H9 (cell line): ENCODE data around the gene NCOR2. TPM values are rescaled to one million over a fixed set of nuclear protein-coding genes. Genes with fewer than 3 reads are reported as not detected.

Source experiments
- DNase-seq: peaks from one replicate; pipeline ENCODE4 v3.0.0-alpha.2; 2017
- H2AFZ ChIP-seq: one replicate; pipeline ENCODE4 v1.6.1; 2013; ENCODE audit warnings: mild to moderate bottlenecking, low read length, control low read depth, moderate library complexity
- H2AK5ac ChIP-seq: 2 replicates; pipeline ENCODE4 v1.6.1; 2013; ENCODE audit warnings: low read length, control low read depth, mixed read lengths; ENCODE audit not compliant: insufficient read length
- H2BK120ac ChIP-seq: one replicate; pipeline ENCODE4 v1.6.1; 2013; ENCODE audit warnings: low read depth, mild to moderate bottlenecking, low read length, control low read depth, inconsistent platforms; ENCODE audit not compliant: poor library complexity, severe bottlenecking
- H2BK12ac ChIP-seq: 2 replicates; pipeline ENCODE4 v1.6.1; 2013; ENCODE audit warnings: low read length, control low read depth, mixed read lengths, low read depth; ENCODE audit not compliant: insufficient read length
- H2BK15ac ChIP-seq: 2 replicates; pipeline ENCODE4 v1.6.1; 2013; ENCODE audit warnings: low read depth, low read length, control low read depth
- H2BK20ac ChIP-seq: one replicate; pipeline ENCODE4 v1.6.1; 2013; ENCODE audit warnings: low read depth, mild to moderate bottlenecking, low read length, control low read depth, inconsistent platforms; ENCODE audit not compliant: poor library complexity, severe bottlenecking
- H2BK5ac ChIP-seq: 2 replicates; pipeline ENCODE4 v1.6.1; 2013; ENCODE audit warnings: low read length, control low read depth, mixed read lengths; ENCODE audit not compliant: insufficient read length
- H3K14ac ChIP-seq: 2 replicates; pipeline ENCODE4 v1.6.1; 2013; ENCODE audit warnings: low read length, control low read depth; ENCODE audit not compliant: insufficient read depth
- H3K18ac ChIP-seq: 2 replicates; pipeline ENCODE4 v1.6.1; 2013; ENCODE audit warnings: low read depth, mild to moderate bottlenecking, mixed read lengths, low read length, control low read depth; ENCODE audit not compliant: insufficient read length
- H3K23ac ChIP-seq: 2 replicates; pipeline ENCODE4 v1.6.1; 2013; ENCODE audit warnings: low read length, control low read depth, mixed read lengths, low read depth; ENCODE audit not compliant: insufficient read length
- H3K23me2 ChIP-seq: 2 replicates; pipeline ENCODE4 v1.6.1; 2013; ENCODE audit warnings: low read depth, mild to moderate bottlenecking, mixed read lengths, low read length, control low read depth; ENCODE audit not compliant: insufficient read length, poor library complexity, severe bottlenecking
- H3K27ac ChIP-seq: 2 replicates; pipeline ENCODE4 v1.5.1; 2013; ENCODE audit warnings: low read length, control low read depth, mixed read lengths, low read depth; ENCODE audit not compliant: insufficient read length
- H3K27me3 ChIP-seq: 2 replicates; pipeline ENCODE4 v1.6.1; 2013; ENCODE audit warnings: low read length, control low read depth, inconsistent platforms; ENCODE audit not compliant: insufficient read depth
- H3K4ac ChIP-seq: 2 replicates; pipeline ENCODE4 v1.6.1; 2013; ENCODE audit warnings: low read depth, mild to moderate bottlenecking, control low read depth, inconsistent platforms, low read length, moderate library complexity
- H3K4me1 ChIP-seq: 2 replicates; pipeline ENCODE4 v1.6.1; 2013; ENCODE audit warnings: low read length, control low read depth, inconsistent platforms; ENCODE audit not compliant: insufficient read depth
- H3K4me2 ChIP-seq: 2 replicates; pipeline ENCODE4 v1.6.1; 2013; ENCODE audit warnings: low read length, control low read depth, mixed read lengths; ENCODE audit not compliant: insufficient read length, insufficient read depth
- H3K56ac ChIP-seq: 2 replicates; pipeline ENCODE4 v1.6.1; 2013; ENCODE audit warnings: low read depth, mild to moderate bottlenecking, mixed read lengths, low read length, control low read depth; ENCODE audit not compliant: insufficient read length
- H3K79me1 ChIP-seq: 2 replicates; pipeline ENCODE4 v1.6.1; 2013; ENCODE audit warnings: low read depth, mild to moderate bottlenecking, moderate library complexity, low read length, control low read depth, inconsistent platforms; ENCODE audit not compliant: insufficient read depth, poor library complexity, severe bottlenecking
- H3K79me2 ChIP-seq: 2 replicates; pipeline ENCODE4 v1.6.1; 2013; ENCODE audit warnings: low read length, control low read depth, inconsistent platforms; ENCODE audit not compliant: insufficient read depth
- H3K9ac ChIP-seq: 2 replicates; pipeline ENCODE4 v1.6.1; 2013; ENCODE audit warnings: low read length, control low read depth, mixed read lengths; ENCODE audit not compliant: insufficient read length; ENCODE audit errors: extremely low read depth
- H3K9me3 ChIP-seq: one replicate; pipeline ENCODE4 v1.6.1; 2013; ENCODE audit warnings: low read depth, low read length, inconsistent platforms; ENCODE audit not compliant: control insufficient read depth
- H3T11ph ChIP-seq: one replicate; pipeline ENCODE4 v1.6.1; 2013; ENCODE audit warnings: mild to moderate bottlenecking, low read length, control low read depth, inconsistent platforms
- H4K20me1 ChIP-seq: one replicate; pipeline ENCODE4 v1.6.1; 2013; ENCODE audit not compliant: control insufficient read depth, insufficient read length, insufficient read depth
- H4K5ac ChIP-seq: 2 replicates; pipeline ENCODE4 v1.6.1; 2013; ENCODE audit warnings: low read depth, mild to moderate bottlenecking, mixed read lengths, low read length, control low read depth; ENCODE audit not compliant: insufficient read length
- H4K8ac ChIP-seq: replicated peaks from 2 replicates; pipeline ENCODE4 v1.6.1; 2013; ENCODE audit warnings: low read length, control low read depth, mixed read lengths, low read depth; ENCODE audit not compliant: insufficient read length
- H4K91ac ChIP-seq: 2 replicates; pipeline ENCODE4 v1.6.1; 2013; ENCODE audit warnings: low read depth, mild to moderate bottlenecking, moderate library complexity, mixed read lengths, low read length, control low read depth; ENCODE audit not compliant: insufficient read length
- H3K27ac Mint-ChIP-seq, 3 experiments: 2 replicates in 2 of 3; 3 replicates in 1 of 3; pipeline ENCODE4 v1.8.0; 2020 to 2021; ENCODE audit warnings: mixed read lengths in 3 of 3, mild to moderate bottlenecking in 1 of 3, moderate library complexity in 1 of 3
- H3K27me3 Mint-ChIP-seq: 2 replicates; pipeline ENCODE4 v1.8.0; 2021; ENCODE audit warnings: low read depth, mild to moderate bottlenecking, moderate library complexity, mixed read lengths
- H3K36me3 Mint-ChIP-seq, 3 experiments: 2 replicates in 2 of 3; 3 replicates in 1 of 3; pipeline ENCODE4 v1.8.0; 2020 to 2021; ENCODE audit warnings: low read depth in 3 of 3, mixed read lengths in 3 of 3; ENCODE audit not compliant: insufficient read depth in 1 of 3
- H3K4me1 Mint-ChIP-seq, 2 experiments: 2 replicates each; pipeline ENCODE4 v1.8.0; 2020; ENCODE audit warnings: mixed read lengths in 2 of 2
- H3K4me3 Mint-ChIP-seq, 2 experiments: 2 replicates in 1 of 2; 3 replicates in 1 of 2; pipeline ENCODE4 v1.8.0; 2020 to 2021; ENCODE audit warnings: mild to moderate bottlenecking in 2 of 2, mixed read lengths in 2 of 2, moderate library complexity in 1 of 2
- H3K9me3 Mint-ChIP-seq, 2 experiments: 2 replicates in 1 of 2; 3 replicates in 1 of 2; pipeline ENCODE4 v1.8.0; 2020; ENCODE audit warnings: mild to moderate bottlenecking in 2 of 2, mixed read lengths in 2 of 2, moderate library complexity in 1 of 2
- CTCF ChIP-seq: fragments of 200-600 bp; sonication (generic); conservative IDR thresholded peaks from 3 replicates; pipeline ENCODE4 v1.8.0; 2021; ENCODE audit warnings: antibody characterized with exemption, mild to moderate bottlenecking
- WGBS: extraction: QIAGEN DNeasy Blood & Tissue Kit; methylation state at CpG from one replicate; pipeline ENCODE4 v1.1.7; 2013; ENCODE audit warnings: missing lambda C conversion rate, low lambda C conversion rate, mixed read lengths; ENCODE audit not compliant: insufficient read length; ENCODE audit errors: extremely low coverage; 5-methylcytosine and 5-hydroxymethylcytosine counted together
- total RNA-seq: library from RNA; stranded (reverse); gene quantifications from 2 replicates; pipeline ENCODE4 v1.2.1, GENCODE V29; 2021

Gene NCOR2
- total RNA-seq, 1 experiment from 2014 or later = 226 TPM

- no peak overlapping the region for H2AK5ac ChIP-seq
- H3K4me1 Mint-ChIP-seq = peaks cover 54 to 71% of the 10 kb centered on the region in 2 experiments
These were observed 13.5 kb downstream of the NCOR2 start for GRCh38 chr12:124553862-124554428.

More at GRCh38 chr12:124553862-124554428, 13.5 kb downstream of the NCOR2 start:
- peaks cover 6% of the 10 kb centered on the region; the same call in 1 of the 2 replicates for H3K4me1 ChIP-seq
- H3K9me3 ChIP-seq = no peaks in the 10 kb centered on the region
- no peak overlapping the region for H3K4ac ChIP-seq
- H4K8ac ChIP-seq = no peak overlapping the region
- H3K56ac ChIP-seq = no peak overlapping the region
- Mint-ChIP-seq H3K27ac (peak overlapping the region; percentile 52 to 85 (median 85); a peak in 4 of 7 replicates), H3K4me3 (no peak overlapping the region), H3K9me3 (no peaks in the 10 kb centered on the region), H3K27me3 (no peaks in the 10 kb centered on the region), H3K36me3 (peaks cover 2 to 10% (median 9%) of the 10 kb centered on the region in 3 experiments; a peak in 6 of 7 replicates)
- no peak overlapping the region for H2BK12ac ChIP-seq
- no peak overlapping the region for H2AFZ ChIP-seq
- no peak overlapping the region for H3K9ac ChIP-seq
- H2BK120ac ChIP-seq = no peak overlapping the region
- no peak overlapping the region for H2BK20ac ChIP-seq
- no peak overlapping the region for H3K4me2 ChIP-seq
- peaks cover 3% of the 10 kb centered on the region for H3K79me1 ChIP-seq
- H3K27ac ChIP-seq = no peak overlapping the region
- peaks cover 83% of the 10 kb centered on the region for H3K79me2 ChIP-seq
- WGBS = no CpG with 5 or more reads among the region's 18 CpGs
- no peaks in the 10 kb centered on the region for H3K27me3 ChIP-seq
- no peak overlapping the region for H3K14ac ChIP-seq
- no peak overlapping the region for H4K91ac ChIP-seq
- H2BK5ac ChIP-seq = no peak overlapping the region
- no peak overlapping the region for H2BK15ac ChIP-seq
- no peak overlapping the region for H3K23ac ChIP-seq
- TF ChIP-seq CTCF = no peak
- no peaks in the 10 kb centered on the region for H3K23me2 ChIP-seq
- H4K5ac ChIP-seq = no peak overlapping the region
- DNase-seq = no peak
- H3K18ac ChIP-seq = no peak overlapping the region
- H3T11ph ChIP-seq = no peak overlapping the region
- H4K20me1 ChIP-seq = no peaks in the 10 kb centered on the region
